GM10266 (cell line): ENCODE measurements around the gene CCDC78.

Experiments
- DNase-seq: peaks from one replicate; pipeline ENCODE4 v3.0.0; 2012; ENCODE audit errors: extremely low spot score
- CTCF ChIP-seq: IDR thresholded peaks from 2 replicates; pipeline ENCODE4 v1.5.1; 2012; ENCODE audit warnings: mild to moderate bottlenecking, low read depth; ENCODE audit not compliant: control insufficient read depth, insufficient read depth; ENCODE audit errors: missing control alignments

CCDC78 gene

GRCh38 chr16:684071-684794, 42.0 kb downstream of the CCDC78 start, which contains the start of gene JMJD8:
Gene JMJD8 (minus strand): TSS chr16:684334. CDS start chr16:684319, 15 bp downstream.
- peak; percentile 99 for DNase-seq
- no peak for TF ChIP-seq CTCF

GRCh38 chr16:683396-684070, 42.7 kb downstream of the CCDC78 start:
- no peak for TF ChIP-seq CTCF
- DNase-seq, result no peak

GRCh38 chr16:682493-683395, 43.5 kb downstream of the CCDC78 start:
- no peak for DNase-seq
- no peak for TF ChIP-seq CTCF

- TF ChIP-seq CTCF, result no peak
- no peak for DNase-seq
Observed at GRCh38 chr16:681746-682427, 44.4 kb downstream of the CCDC78 start.

- no peak for DNase-seq
- peak; percentile 25 for TF ChIP-seq CTCF
Observed at GRCh38 chr16:680967-681745, 45.1 kb downstream of the CCDC78 start.

GRCh38 chr16:680625-680945, 45.7 kb downstream of the CCDC78 start:
- DNase-seq, result no peak
- no peak for TF ChIP-seq CTCF
